ENCODE data around the gene ELAC2. TPM values are rescaled to one million over a fixed set of nuclear protein-coding genes. Genes with fewer than 3 reads are reported as not detected.
"Not testable (repeated sequence)": the region's sequence is repeated elsewhere in the genome, so short reads cannot be mapped to it uniquely, and the experiment has no call there.

ELAC2 gene
- total RNA-seq, 1 experiment from 2014 or later = 208 TPM

GRCh38 chr17:12987120-12987519 lies 30.7 kb downstream of the ELAC2 start:
- H3K4me1 ChIP-seq = 0 out of 2 replicates have a peak, but pooled peaks cover 3% of the 10 kb centered on the region

DNA sequence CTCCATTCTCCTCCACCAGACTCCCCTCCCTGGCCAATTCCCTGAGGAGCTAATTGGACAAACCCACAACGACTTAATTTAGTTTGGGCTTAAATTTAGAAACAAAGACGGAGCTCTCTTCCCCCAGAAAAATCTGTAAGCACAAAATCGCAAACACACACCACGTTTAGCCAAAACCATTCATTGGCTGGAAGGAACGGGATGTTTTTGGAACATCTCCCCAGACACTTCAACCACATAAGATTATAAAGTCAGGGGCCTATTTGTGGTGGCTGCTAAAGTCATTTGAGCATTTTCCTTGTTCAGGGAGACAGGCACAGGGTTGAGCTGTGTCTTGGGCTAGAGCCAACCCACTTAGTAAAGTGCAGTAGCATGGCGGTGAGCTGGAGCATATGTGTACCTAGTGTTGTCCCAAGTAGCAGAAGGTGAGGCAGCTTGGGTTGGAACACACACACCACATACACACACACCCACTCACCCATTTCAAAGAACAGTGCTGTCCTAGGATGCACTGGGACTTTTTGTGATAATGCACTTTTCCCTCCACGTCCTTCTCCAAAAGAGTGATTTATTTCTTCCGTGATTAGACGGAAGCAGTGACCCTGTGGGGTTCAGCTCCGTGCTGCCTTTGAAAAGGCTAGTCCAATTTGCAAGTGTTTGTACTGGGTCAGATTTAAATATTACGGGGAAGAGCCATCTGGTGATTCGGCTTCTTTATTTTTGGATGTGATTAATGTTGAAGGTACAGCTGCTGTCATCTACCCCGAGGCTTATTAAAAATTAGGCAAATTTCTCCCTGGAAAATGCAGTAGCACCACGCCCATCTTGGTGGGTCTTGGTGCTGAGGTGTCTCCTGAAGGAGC lies 32.2 kb downstream of the ELAC2 start:
- H3K9me3 ChIP-seq (replicated peaks) = no peaks in the 10 kb centered on the region
- H3K4me3 ChIP-seq = no peak overlapping the region
- H3K36me3 ChIP-seq = peaks cover 8% of the 10 kb centered on the region
- H3K27me3 ChIP-seq = peaks cover 5% of the 10 kb centered on the region
- 0 out of 2 replicates have a peak, but pooled peaks cover 3% of the 10 kb centered on the region for H3K4me1 ChIP-seq
- no peak for DNase-seq
- no peak overlapping the region for H3K27ac ChIP-seq

More at GRCh38 chr17:12987120-12987519, 30.7 kb downstream of the ELAC2 start:
- H3K4me3 ChIP-seq = no peak overlapping the region
- no peak overlapping the region for H3K27ac ChIP-seq
- H3K36me3 ChIP-seq = peaks cover 23% of the 10 kb centered on the region
- no peak for DNase-seq
- no peaks in the 10 kb centered on the region for H3K9me3 ChIP-seq (replicated peaks)
- H3K27me3 ChIP-seq = peaks cover 5% of the 10 kb centered on the region

GRCh38 chr17:12983991-12984884 lies 33.6 kb downstream of the ELAC2 start:
- DNase-seq = no peak
- Histone ChIP-seq H3K4me3 (no peak overlapping the region), H3K27ac (no peak overlapping the region)

DNA sequence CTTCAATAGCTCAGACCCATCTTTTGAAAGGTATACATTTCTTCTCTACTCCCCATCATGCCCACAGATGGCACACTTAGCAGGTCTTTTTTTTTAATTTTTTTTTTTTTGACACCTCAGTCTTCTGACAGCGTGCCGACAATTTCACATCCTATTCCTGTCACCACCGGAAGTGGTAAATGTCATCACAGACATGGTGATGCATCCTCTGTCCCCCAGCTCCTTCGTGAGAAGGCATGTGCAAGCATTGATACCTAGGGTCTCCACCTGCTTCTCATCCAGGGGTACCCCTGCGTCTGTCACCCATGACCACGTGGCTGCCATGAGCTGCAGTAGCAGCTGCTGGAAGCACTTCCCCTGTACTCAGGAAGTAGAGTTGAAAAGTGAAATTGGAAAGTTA lies 35.6 kb downstream of the ELAC2 start:
- peaks cover 5% of the 10 kb centered on the region for H3K27me3 ChIP-seq
- no peaks in the 10 kb centered on the region for H3K36me3 ChIP-seq
- H3K4me3 ChIP-seq = no peak overlapping the region
- DNase-seq = no peak
- H3K27ac ChIP-seq = no peak overlapping the region
- 0 out of 2 replicates have a peak, but pooled peaks cover 3% of the 10 kb centered on the region for H3K4me1 ChIP-seq
- H3K9me3 ChIP-seq (replicated peaks) = no peaks in the 10 kb centered on the region

More at GRCh38 chr17:12983991-12984884, 33.6 kb downstream of the ELAC2 start:
- Histone ChIP-seq H3K9me3 (replicated peaks) (no peaks in the 10 kb centered on the region), H3K4me1 (0 out of 2 replicates have a peak, but pooled peaks cover 3% of the 10 kb centered on the region), H3K27me3 (peaks cover 5% of the 10 kb centered on the region), H3K36me3 (no peaks in the 10 kb centered on the region)

DNA sequence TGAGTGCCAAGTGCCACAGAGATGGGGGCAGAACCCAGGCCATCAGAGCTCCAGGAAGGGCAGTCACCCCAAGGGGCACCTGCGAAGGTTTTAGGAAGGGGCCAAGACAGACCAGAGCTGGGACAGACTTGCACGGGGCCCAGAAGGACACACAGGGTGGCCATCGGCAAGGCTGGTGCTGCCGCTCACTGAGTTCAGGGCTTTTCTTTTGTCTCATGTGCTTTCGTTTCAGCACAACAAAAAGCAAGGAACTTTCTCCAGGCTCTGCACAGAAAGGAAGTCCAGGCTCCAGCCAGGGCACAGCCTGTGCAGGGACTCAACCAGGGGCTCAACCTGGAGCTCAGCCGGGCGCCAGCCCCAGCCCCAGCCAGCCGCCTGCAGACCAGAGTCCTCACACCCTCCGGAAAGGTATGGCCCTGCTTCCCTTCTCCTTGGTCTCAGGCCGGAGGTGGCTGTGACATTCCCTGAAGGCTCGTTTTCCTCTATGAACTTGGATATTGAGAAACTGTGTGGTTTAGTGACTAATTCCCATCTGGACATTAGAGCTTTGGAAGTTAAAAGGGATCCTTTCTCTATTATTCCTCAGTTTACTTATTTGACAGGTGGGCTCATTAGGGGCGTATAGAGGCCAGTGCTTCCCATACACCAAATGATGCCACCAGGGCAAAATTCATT lies 37.9 kb downstream of the ELAC2 start:
- Histone ChIP-seq H3K4me3 (no peak overlapping the region), H3K36me3 (no peaks in the 10 kb centered on the region), H3K4me1 (no peaks in the 10 kb centered on the region), H3K27ac (no peak overlapping the region), H3K27me3 (peaks cover 7% of the 10 kb centered on the region), H3K9me3 (replicated peaks) (no peaks in the 10 kb centered on the region)
- no peak for DNase-seq

GRCh38 chr17:12979246-12979645 lies 38.6 kb downstream of the ELAC2 start:
- H3K27ac ChIP-seq = no peak overlapping the region
- H3K4me1 ChIP-seq = no peaks in the 10 kb centered on the region
- H3K9me3 ChIP-seq (replicated peaks) = no peaks in the 10 kb centered on the region
- no peak for DNase-seq
- no peaks in the 10 kb centered on the region for H3K36me3 ChIP-seq
- H3K4me3 ChIP-seq = no peak overlapping the region
- H3K27me3 ChIP-seq = peaks cover 3% of the 10 kb centered on the region

DNA sequence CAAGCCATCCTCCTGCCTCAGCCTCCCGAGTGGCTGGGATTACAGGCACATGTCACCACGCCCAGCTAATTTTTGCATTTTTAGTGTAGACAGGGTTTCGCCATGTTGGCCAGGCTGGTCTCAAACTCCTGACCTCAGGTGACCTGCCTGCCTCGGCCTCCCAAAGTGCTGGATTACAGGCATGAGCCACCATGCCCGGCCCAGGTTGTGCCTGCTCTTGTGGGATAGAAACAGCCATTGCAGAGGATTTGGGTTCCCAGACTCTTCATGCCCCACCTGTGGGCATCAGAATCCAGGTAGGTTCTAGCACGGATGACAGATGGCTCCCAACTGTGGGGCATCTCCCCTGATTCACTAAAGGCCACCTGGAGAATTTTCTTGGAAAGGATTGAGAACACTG lies 39.0 kb downstream of the ELAC2 start:
- not testable (repeated sequence) for H3K36me3 ChIP-seq; H3K9me3 ChIP-seq (replicated peaks); H3K27me3 ChIP-seq; DNase-seq; H3K4me3 ChIP-seq; H3K27ac ChIP-seq; H3K4me1 ChIP-seq

GRCh38 chr17:12977008-12977751 lies 40.6 kb downstream of the ELAC2 start:
- no peak for DNase-seq
- H3K9me3 ChIP-seq (replicated peaks) = no peaks in the 10 kb centered on the region

DNA sequence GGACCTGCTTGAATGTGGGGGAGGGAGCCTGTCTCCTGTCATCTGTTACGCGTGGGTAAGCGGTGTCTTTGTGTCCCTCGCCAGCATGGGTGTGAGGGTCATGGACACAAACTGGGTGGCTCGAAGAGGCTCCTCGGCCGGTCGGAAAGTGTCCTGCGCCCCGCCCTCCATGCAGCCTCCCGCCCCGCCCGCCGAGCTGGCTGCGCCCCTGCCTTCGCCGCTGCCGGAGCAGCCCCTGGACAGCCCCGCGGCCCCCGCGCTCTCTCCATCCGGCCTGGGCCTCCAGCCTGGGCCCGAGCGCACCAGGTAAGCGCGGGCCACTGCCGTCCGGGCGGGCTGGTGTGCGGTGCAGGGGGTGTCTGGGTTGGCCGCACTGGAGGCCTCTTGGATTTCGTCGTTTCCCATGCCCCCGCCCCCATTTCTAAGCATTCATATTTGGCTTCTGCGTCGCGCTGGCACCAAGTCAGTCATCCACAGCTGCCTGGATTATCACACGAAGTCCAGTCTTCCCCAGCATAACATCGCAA lies 43.8 kb downstream of the ELAC2 start:
- DNase-seq = no peak
- Histone ChIP-seq H3K4me1 (no peaks in the 10 kb centered on the region), H3K27ac (no peak overlapping the region)

More at GRCh38 chr17:12977008-12977751, 40.6 kb downstream of the ELAC2 start:
- H3K27me3 ChIP-seq = peaks cover 10% of the 10 kb centered on the region; the same call in 1 of the 2 replicates
- H3K4me3 ChIP-seq = no peak overlapping the region
- H3K36me3 ChIP-seq = no peaks in the 10 kb centered on the region
- H3K27ac ChIP-seq = no peak overlapping the region
- no peaks in the 10 kb centered on the region for H3K4me1 ChIP-seq

DNA sequence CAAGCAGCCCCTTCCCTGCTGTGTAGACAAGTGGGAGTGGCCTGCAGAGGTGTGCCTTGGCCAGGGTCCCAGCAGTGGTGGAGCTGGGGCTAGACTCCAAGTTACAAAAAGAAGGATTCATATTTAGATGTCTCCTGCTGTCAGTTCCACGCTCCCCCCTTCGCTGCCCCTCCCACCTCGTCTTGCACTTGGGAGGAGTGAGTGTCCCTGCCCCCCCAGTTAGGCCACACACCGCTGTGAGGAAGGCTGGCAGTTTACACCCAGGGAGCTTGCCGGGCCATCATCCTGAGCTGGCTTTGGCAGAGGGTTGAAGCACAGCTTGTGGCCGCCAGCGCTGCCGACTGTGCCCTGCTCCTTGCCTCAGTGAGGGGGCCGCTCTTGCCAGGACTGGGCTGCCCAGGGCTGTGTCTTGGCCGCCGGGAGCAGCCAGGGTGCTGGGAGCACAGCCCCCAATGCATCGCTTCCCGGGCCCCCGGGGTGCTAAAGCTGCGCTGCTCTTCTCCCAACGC lies 44.3 kb downstream of the ELAC2 start:
- Histone ChIP-seq H3K9me3 (replicated peaks) (no peaks in the 10 kb centered on the region), H3K27ac (no peak overlapping the region), H3K36me3 (no peaks in the 10 kb centered on the region), H3K4me3 (no peak overlapping the region), H3K27me3 (peaks cover 23% of the 10 kb centered on the region; the same call in 1 of the 2 replicates), H3K4me1 (no peaks in the 10 kb centered on the region)
- no peak for DNase-seq

More for the DNA sequence above, 43.8 kb downstream of the ELAC2 start:
- H3K4me3 ChIP-seq = no peak overlapping the region
- H3K27me3 ChIP-seq = peaks cover 23% of the 10 kb centered on the region; the same call in 1 of the 2 replicates
- H3K36me3 ChIP-seq = no peaks in the 10 kb centered on the region
- no peaks in the 10 kb centered on the region for H3K9me3 ChIP-seq (replicated peaks)

DNA sequence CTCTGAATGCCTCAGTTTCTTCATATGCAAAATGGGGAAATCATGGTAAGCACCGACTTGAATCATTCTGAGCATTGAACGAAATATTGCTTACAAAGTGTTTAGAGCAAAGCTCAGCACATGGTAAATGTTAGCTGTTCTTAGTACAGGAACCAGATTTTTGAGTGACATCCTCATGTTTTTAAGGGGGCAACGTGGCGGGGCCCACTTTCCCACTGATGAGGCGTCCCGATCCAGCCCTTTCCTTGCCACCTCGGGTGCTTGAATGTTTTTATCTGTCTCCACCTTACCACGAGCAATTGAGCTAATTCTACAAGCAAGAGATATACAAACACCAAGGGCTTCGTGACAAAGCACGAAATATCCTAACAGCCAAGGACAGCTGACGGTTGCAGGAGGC lies 49.9 kb downstream of the ELAC2 start:
- no peak for DNase-seq
- Histone ChIP-seq H3K9me3 (replicated peaks) (no peaks in the 10 kb centered on the region), H3K4me3 (no peak overlapping the region), H3K36me3 (no peaks in the 10 kb centered on the region), H3K27me3 (peaks cover 40% of the 10 kb centered on the region; the same call in 1 of the 2 replicates), H3K4me1 (no peaks in the 10 kb centered on the region), H3K27ac (no peak overlapping the region)

DNA sequence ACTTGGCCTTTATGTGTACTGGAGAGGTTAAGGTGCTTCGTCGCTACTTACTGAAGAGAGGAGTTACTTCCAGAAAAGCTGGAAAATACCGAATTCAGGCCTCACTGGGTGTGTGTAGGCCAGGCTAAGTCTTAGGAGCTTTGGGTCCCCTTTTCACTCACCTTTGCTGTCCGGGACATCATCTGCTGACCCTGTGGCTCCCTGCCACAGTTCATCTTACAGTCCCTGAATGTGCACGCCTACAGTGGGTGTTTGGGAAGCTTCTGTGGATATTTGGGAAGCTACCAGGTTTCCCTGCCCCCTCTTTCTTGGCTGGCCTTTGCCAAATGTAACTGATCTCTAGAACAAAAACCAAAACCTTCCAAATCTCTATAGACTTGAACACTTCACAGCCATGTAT lies 51.4 kb downstream of the ELAC2 start:
- H3K36me3 ChIP-seq = no peaks in the 10 kb centered on the region
- H3K27me3 ChIP-seq = peaks cover 35% of the 10 kb centered on the region; the same call in 1 of the 2 replicates
- H3K9me3 ChIP-seq (replicated peaks) = no peaks in the 10 kb centered on the region
- no peak overlapping the region for H3K27ac ChIP-seq
- DNase-seq = no peak
- no peak overlapping the region for H3K4me3 ChIP-seq
- no peaks in the 10 kb centered on the region for H3K4me1 ChIP-seq

- Histone ChIP-seq H3K36me3 (no peaks in the 10 kb centered on the region), H3K27me3 (peaks cover 31% of the 10 kb centered on the region; the same call in 1 of the 2 replicates)
- DNase-seq = no peak
These were observed 51.8 kb downstream of the ELAC2 start for GRCh38 chr17:12965988-12966387.

More at GRCh38 chr17:12965988-12966387, 51.8 kb downstream of the ELAC2 start:
- no peak overlapping the region for H3K4me3 ChIP-seq
- no peaks in the 10 kb centered on the region for H3K4me1 ChIP-seq
- no peaks in the 10 kb centered on the region for H3K9me3 ChIP-seq (replicated peaks)
- no peak overlapping the region for H3K27ac ChIP-seq
